ENCODE measurements around the gene ERICH6B.

The ERICH6B gene

DNA sequence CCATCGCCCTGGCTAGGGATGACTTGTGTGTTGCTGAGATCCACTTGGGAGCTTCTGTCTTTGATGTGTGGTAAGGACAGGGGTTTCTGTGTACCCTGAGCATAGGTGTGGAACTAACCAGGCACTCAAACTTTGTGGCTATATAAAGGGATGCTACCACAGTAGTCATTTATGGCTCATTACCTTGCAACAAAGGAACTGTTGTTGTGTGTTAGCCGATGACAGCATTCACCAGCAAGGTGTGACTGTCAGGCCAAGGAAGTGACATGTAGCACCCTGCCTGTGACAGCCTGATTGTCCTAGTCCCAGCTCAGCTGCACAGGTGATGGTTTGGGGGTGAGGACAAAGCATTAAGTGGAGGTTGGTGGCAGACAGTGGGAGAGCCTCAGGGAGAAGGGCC is 77.2 kb downstream of the ERICH6B start:
- TF ChIP-seq FOXM1 (IDR thresholded peaks at IDR 0.05; ENCODE audit: borderline replicate concordance, low read depth) (no peak), TCF12 (IDR thresholded peaks at IDR 0.05; ENCODE audit: low read depth) (no peak), TAF1 (IDR thresholded peaks at IDR 0.05; ENCODE audit: low read depth) (no peak), EGR1 (IDR thresholded peaks at IDR 0.05) (no peak), CEBPB (IDR thresholded peaks at IDR 0.05) (no peak), RAD21 (IDR thresholded peaks at IDR 0.05; ENCODE audit: low read depth) (no peak), ZBTB7A (IDR thresholded peaks at IDR 0.05; ENCODE audit: low read depth) (no peak), TEAD4 (IDR thresholded peaks at IDR 0.05) (no peak), EP300 (IDR thresholded peaks at IDR 0.05; ENCODE audit: borderline replicate concordance) (no peak), NFIC (IDR thresholded peaks at IDR 0.05) (no peak), YY1 (IDR thresholded peaks at IDR 0.05; ENCODE audit: low read depth) (no peak), CREB1 (IDR thresholded peaks at IDR 0.05; ENCODE audit: low read depth) (no peak)
- TF ChIP-seq, protein P1, sequence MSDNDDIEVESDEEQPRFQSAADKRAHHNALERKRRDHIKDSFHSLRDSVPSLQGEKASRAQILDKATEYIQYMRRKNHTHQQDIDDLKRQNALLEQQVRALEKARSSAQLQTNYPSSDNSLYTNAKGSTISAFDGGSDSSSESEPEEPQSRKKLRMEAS (IDR thresholded peaks at IDR 0.05), result no peak
- TF ChIP-seq, protein P2, sequence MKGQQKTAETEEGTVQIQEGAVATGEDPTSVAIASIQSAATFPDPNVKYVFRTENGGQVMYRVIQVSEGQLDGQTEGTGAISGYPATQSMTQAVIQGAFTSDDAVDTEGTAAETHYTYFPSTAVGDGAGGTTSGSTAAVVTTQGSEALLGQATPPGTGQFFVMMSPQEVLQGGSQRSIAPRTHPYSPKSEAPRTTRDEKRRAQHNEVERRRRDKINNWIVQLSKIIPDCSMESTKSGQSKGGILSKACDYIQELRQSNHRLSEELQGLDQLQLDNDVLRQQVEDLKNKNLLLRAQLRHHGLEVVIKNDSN (IDR thresholded peaks at IDR 0.05), result no peak
- TF ChIP-seq, protein P3, sequence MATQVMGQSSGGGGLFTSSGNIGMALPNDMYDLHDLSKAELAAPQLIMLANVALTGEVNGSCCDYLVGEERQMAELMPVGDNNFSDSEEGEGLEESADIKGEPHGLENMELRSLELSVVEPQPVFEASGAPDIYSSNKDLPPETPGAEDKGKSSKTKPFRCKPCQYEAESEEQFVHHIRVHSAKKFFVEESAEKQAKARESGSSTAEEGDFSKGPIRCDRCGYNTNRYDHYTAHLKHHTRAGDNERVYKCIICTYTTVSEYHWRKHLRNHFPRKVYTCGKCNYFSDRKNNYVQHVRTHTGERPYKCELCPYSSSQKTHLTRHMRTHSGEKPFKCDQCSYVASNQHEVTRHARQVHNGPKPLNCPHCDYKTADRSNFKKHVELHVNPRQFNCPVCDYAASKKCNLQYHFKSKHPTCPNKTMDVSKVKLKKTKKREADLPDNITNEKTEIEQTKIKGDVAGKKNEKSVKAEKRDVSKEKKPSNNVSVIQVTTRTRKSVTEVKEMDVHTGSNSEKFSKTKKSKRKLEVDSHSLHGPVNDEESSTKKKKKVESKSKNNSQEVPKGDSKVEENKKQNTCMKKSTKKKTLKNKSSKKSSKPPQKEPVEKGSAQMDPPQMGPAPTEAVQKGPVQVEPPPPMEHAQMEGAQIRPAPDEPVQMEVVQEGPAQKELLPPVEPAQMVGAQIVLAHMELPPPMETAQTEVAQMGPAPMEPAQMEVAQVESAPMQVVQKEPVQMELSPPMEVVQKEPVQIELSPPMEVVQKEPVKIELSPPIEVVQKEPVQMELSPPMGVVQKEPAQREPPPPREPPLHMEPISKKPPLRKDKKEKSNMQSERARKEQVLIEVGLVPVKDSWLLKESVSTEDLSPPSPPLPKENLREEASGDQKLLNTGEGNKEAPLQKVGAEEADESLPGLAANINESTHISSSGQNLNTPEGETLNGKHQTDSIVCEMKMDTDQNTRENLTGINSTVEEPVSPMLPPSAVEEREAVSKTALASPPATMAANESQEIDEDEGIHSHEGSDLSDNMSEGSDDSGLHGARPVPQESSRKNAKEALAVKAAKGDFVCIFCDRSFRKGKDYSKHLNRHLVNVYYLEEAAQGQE (IDR thresholded peaks at IDR 0.05; ENCODE audit: low read depth), result no peak

DNA sequence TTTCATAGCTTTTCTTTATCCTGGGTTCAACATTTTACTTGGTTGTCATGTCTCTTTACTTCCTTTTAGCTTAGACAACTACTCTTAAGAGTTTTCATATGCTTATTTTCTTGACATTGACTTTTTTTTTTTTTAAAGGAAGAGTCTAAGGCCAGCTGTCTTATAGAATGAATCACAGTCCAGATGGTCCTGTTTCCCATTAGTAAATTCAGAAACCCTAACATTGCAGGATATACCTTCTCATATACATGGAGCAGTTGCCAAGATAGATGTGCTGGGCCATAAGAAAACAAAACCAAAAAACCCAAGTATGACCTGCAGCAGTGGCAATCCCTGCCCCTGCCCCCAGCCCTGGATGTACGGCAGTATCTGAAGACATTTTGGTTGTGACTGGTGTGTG is 78.0 kb downstream of the ERICH6B start:
- TF ChIP-seq CEBPB (IDR thresholded peaks at IDR 0.05) (no peak), TCF12 (IDR thresholded peaks at IDR 0.05; ENCODE audit: low read depth) (no peak), EGR1 (IDR thresholded peaks at IDR 0.05) (no peak), YY1 (IDR thresholded peaks at IDR 0.05; ENCODE audit: low read depth) (no peak), FOXM1 (IDR thresholded peaks at IDR 0.05; ENCODE audit: borderline replicate concordance, low read depth) (no peak), NFIC (IDR thresholded peaks at IDR 0.05) (no peak), EP300 (IDR thresholded peaks at IDR 0.05; ENCODE audit: borderline replicate concordance) (no peak), RAD21 (IDR thresholded peaks at IDR 0.05; ENCODE audit: low read depth) (no peak), TEAD4 (IDR thresholded peaks at IDR 0.05) (no peak), ZBTB7A (IDR thresholded peaks at IDR 0.05; ENCODE audit: low read depth) (no peak), CREB1 (IDR thresholded peaks at IDR 0.05; ENCODE audit: low read depth) (no peak)
- TF ChIP-seq, protein P3 (IDR thresholded peaks at IDR 0.05; ENCODE audit: low read depth), result no peak
- TF ChIP-seq, protein P2 (IDR thresholded peaks at IDR 0.05), result no peak
- TF ChIP-seq, protein P1 (IDR thresholded peaks at IDR 0.05), result no peak

DNA sequence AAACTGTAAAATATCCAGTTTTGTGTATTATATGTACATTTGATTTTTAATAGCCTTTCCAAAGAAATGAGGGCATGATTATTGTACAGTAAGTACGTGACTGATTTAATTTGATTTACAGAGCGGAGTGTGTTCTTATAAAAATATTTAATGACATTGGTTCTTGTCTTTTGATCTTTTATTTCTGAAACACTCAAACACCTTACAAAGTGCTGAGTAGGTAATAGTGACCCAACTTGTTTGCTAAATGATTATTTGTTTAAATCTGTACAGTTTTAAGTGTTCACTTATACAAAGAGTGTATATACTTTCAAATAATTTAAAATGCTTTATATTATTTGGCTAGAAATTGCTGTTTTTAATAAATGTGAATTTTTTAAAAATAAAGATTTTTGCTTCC is 79.3 kb downstream of the ERICH6B start:
- no peak for TF ChIP-seq ZBTB7A (IDR thresholded peaks at IDR 0.05; ENCODE audit: low read depth)
- TF ChIP-seq TCF12 (IDR thresholded peaks at IDR 0.05; ENCODE audit: low read depth), result no peak
- no peak for TF ChIP-seq TEAD4 (IDR thresholded peaks at IDR 0.05)
- TF ChIP-seq FOXM1 (IDR thresholded peaks at IDR 0.05; ENCODE audit: borderline replicate concordance, low read depth), result no peak
- TF ChIP-seq, protein P2 (IDR thresholded peaks at IDR 0.05), result no peak
- no peak for TF ChIP-seq YY1 (IDR thresholded peaks at IDR 0.05; ENCODE audit: low read depth)
- TF ChIP-seq RAD21 (IDR thresholded peaks at IDR 0.05; ENCODE audit: low read depth), result no peak
- TF ChIP-seq, protein P1 (IDR thresholded peaks at IDR 0.05), result no peak
- TF ChIP-seq EP300 (IDR thresholded peaks at IDR 0.05; ENCODE audit: borderline replicate concordance), result no peak
- no peak for TF ChIP-seq NFIC (IDR thresholded peaks at IDR 0.05)
- TF ChIP-seq, protein P3 (IDR thresholded peaks at IDR 0.05; ENCODE audit: low read depth), result no peak
- TF ChIP-seq EGR1 (IDR thresholded peaks at IDR 0.05), result no peak
- TF ChIP-seq CREB1 (IDR thresholded peaks at IDR 0.05; ENCODE audit: low read depth), result no peak
- TF ChIP-seq CEBPB (IDR thresholded peaks at IDR 0.05), result no peak
- no peak for TF ChIP-seq TAF1 (IDR thresholded peaks at IDR 0.05; ENCODE audit: low read depth)
